ENCODE measurements around the gene IRX1. TPM values are rescaled to one million over a fixed set of nuclear protein-coding genes. Genes with fewer than 3 reads are reported as not detected.

The IRX1 gene
- total RNA-seq, 2 experiments from 2014 or later = not detected

DNA sequence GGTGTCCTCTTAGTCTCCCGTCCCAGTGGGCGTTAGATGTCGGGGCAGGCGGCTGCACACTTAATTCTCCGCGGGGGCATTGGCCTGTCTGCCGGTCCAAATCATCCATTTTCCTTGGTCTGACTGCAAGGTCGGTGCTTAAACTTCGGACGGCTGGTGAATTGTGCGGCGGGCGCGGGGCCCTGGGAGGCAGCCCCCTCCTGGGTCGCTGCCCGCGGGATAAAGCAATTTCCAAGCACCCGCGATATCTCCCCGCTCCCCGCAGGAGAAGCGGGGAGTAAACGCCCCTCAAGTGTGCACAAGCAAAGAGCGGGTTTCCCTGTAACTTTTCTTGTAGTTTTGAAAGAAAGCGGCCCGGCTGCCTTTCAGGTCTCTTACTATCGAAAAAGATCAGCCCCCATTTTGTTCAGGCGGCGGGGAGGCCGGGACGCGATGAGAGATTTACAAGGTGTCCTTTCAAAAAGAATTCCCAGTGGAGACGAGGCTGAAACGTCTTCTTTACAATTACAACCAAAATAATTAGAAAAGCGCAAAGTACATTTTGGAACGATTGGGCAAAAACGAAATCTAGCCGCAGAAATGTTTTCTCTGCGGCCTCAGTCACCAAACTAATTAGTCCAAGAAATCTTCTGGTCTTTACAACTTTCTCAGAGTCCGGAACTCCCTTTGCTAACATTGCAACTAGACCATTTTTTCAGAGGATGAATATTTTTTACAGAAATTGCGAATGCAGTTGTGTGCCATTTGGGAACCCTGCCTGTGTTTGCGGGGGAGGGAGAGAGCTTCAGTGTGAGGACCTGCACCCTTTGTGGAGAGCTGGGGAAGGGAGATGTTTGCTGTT is 1.8 kb downstream of the IRX1 start:
- Mint-ChIP-seq H3K4me3 (no peak overlapping the region), H3K9me3 (peaks cover 6% of the 10 kb centered on the region), H3K27ac (no peak overlapping the region), H3K4me1 (peaks cover 1% of the 10 kb centered on the region), H3K36me3 (no peaks in the 10 kb centered on the region), H3K27me3 (peaks cover 82% of the 10 kb centered on the region)
- DNase-seq = no peak

DNA sequence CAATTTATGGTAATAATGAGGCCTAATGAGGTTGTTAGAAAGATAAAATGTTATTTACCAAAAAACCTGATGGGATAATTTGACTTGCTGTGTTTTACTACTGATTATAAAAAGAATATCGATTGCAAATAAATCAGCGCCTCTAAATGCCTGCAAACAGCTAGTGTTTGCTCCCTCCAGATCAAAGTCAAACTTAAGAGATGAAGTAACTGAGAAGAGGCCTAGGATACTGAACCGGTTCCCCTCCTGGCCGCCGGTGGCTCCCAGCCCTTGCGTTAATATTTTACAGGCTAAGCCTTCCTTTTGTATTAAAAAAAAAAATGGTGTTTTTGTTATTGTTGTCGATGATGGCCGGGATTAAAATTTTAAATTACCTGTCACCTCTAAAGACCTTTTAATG is 2.6 kb downstream of the IRX1 start:
- no peak overlapping the region for H3K27ac Mint-ChIP-seq
- peaks cover 3% of the 10 kb centered on the region for H3K4me1 Mint-ChIP-seq
- no peak for DNase-seq
- no peaks in the 10 kb centered on the region for H3K36me3 Mint-ChIP-seq
- peaks cover 82% of the 10 kb centered on the region for H3K27me3 Mint-ChIP-seq
- H3K4me3 Mint-ChIP-seq = no peak overlapping the region
- peaks cover 6% of the 10 kb centered on the region for H3K9me3 Mint-ChIP-seq

- H3K9me3 Mint-ChIP-seq = peaks cover 6% of the 10 kb centered on the region
- H3K4me3 Mint-ChIP-seq = no peak overlapping the region
Observed at GRCh38 chr5:3598769-3599211, 3.2 kb downstream of the IRX1 start.

DNA sequence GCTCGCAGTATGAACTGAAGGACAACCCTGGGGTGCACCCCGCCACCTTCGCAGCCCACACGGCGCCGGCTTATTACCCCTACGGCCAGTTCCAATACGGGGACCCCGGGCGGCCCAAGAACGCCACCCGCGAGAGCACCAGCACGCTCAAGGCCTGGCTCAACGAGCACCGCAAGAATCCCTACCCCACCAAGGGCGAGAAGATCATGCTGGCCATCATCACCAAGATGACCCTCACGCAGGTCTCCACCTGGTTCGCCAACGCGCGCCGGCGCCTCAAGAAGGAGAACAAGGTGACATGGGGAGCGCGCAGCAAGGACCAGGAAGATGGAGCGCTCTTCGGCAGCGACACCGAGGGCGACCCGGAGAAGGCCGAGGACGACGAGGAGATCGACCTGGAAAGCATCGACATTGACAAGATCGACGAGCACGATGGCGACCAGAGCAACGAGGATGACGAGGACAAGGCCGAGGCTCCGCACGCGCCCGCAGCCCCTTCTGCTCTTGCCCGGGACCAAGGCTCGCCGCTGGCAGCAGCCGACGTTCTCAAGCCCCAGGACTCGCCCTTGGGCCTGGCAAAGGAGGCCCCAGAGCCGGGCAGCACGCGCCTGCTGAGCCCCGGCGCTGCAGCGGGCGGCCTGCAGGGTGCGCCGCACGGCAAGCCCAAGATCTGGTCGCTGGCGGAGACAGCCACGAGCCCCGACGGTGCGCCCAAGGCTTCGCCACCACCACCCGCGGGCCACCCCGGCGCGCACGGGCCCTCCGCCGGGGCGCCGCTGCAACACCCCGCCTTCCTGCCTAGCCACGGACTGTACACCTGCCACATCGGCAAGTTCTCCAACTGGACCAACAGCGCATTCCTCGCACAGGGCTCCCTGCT is 3.8 kb downstream of the IRX1 start:
- Mint-ChIP-seq H3K4me1 (peaks cover 2% of the 10 kb centered on the region), H3K27ac (no peak overlapping the region), H3K4me3 (no peak overlapping the region), H3K9me3 (peaks cover 6% of the 10 kb centered on the region), H3K36me3 (no peaks in the 10 kb centered on the region), H3K27me3 (peaks cover 83% of the 10 kb centered on the region)
- no peak for DNase-seq

More at GRCh38 chr5:3598769-3599211, 3.2 kb downstream of the IRX1 start:
- DNase-seq = no peak
- Mint-ChIP-seq H3K27me3 (peaks cover 83% of the 10 kb centered on the region), H3K4me1 (peaks cover 3% of the 10 kb centered on the region), H3K36me3 (no peaks in the 10 kb centered on the region), H3K27ac (no peak overlapping the region)

- H3K9me3 Mint-ChIP-seq = peaks cover 6% of the 10 kb centered on the region
Observed at GRCh38 chr5:3600106-3601060, 4.8 kb downstream of the IRX1 start.

DNA sequence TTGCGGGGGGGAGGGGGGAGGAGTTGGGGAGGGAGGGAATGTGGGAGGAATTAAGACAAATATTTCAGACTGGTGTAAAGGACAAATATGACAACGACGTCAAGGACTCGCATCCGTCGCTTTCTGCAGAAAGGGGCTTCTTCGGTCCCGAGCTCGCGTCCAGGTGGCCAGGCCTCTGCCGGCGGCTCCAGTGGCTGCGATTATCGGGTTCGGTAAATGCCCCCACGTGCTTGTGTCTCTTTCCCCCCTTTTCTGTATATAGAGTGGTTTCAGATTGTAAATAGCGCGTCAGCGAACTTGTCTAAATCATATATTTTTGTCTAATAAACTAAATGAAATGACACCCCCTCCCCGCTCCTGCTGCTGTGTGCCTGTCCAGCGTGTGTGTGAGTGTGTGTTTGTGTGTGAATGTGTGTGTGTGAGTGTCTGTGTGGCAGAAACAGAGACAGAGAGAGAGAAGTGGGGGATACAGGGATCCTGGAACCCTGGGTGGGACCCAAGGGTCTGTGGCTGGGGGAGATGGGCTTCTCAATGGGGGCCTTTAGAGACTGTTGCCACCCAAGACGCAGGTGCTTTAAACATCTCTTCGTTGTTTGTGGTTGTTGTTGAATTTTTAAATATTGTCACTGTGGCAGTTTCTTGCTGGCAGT is 5.6 kb downstream of the IRX1 start:
- Mint-ChIP-seq H3K4me3 (no peak overlapping the region), H3K36me3 (no peaks in the 10 kb centered on the region), H3K4me1 (peaks cover 2% of the 10 kb centered on the region), H3K27me3 (peaks cover 88% of the 10 kb centered on the region), H3K27ac (peak overlapping the region; percentile 22), H3K9me3 (peaks cover 6% of the 10 kb centered on the region)
- DNase-seq = no peak

More at GRCh38 chr5:3600106-3601060, 4.8 kb downstream of the IRX1 start:
- no peak for DNase-seq
- H3K27me3 Mint-ChIP-seq = peaks cover 86% of the 10 kb centered on the region
- no peak overlapping the region for H3K27ac Mint-ChIP-seq
- peaks cover 2% of the 10 kb centered on the region for H3K4me1 Mint-ChIP-seq
- no peaks in the 10 kb centered on the region for H3K36me3 Mint-ChIP-seq
- H3K4me3 Mint-ChIP-seq = no peak overlapping the region

- H3K27me3 Mint-ChIP-seq = peaks cover 85% of the 10 kb centered on the region
- DNase-seq = no peak
- H3K4me3 Mint-ChIP-seq = peak overlapping the region; percentile 15
- no peaks in the 10 kb centered on the region for H3K36me3 Mint-ChIP-seq
- H3K4me1 Mint-ChIP-seq = peaks cover 2% of the 10 kb centered on the region
- peaks cover 6% of the 10 kb centered on the region for H3K9me3 Mint-ChIP-seq
- H3K27ac Mint-ChIP-seq = no peak overlapping the region
Observed at GRCh38 chr5:3601911-3602782, 6.5 kb downstream of the IRX1 start.

GRCh38 chr5:3602785-3603502 is 7.3 kb downstream of the IRX1 start:
- DNase-seq = no peak
- H3K9me3 Mint-ChIP-seq = peaks cover 6% of the 10 kb centered on the region
- H3K4me3 Mint-ChIP-seq = no peak overlapping the region
- H3K27me3 Mint-ChIP-seq = peaks cover 85% of the 10 kb centered on the region
- peaks cover 2% of the 10 kb centered on the region for H3K4me1 Mint-ChIP-seq
- H3K36me3 Mint-ChIP-seq = no peaks in the 10 kb centered on the region
- no peak overlapping the region for H3K27ac Mint-ChIP-seq

DNA sequence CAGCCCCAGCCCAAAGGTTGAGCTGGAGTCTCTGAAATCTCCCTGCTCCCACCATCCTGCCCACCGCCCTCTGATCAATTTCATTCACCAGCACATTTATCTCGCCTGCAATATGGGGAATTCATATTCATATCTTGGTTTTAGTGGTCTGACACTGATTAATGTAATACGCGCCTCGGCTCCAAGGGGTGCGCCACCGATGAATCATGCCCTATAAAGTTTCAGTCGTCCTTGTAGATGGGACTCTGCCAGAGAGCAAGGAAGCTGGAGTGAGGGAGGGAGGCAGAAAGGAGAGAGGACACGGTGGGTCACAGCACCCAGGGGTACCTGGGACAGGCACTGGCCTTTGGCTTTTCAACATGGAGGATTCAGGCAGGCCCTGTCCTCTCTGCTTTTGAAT is 8.9 kb downstream of the IRX1 start:
- Mint-ChIP-seq H3K27ac (no peak overlapping the region), H3K4me1 (peaks cover 2% of the 10 kb centered on the region), H3K36me3 (no peaks in the 10 kb centered on the region), H3K27me3 (peaks cover 78% of the 10 kb centered on the region), H3K9me3 (no peaks in the 10 kb centered on the region), H3K4me3 (no peak overlapping the region)
- no peak for DNase-seq

DNA sequence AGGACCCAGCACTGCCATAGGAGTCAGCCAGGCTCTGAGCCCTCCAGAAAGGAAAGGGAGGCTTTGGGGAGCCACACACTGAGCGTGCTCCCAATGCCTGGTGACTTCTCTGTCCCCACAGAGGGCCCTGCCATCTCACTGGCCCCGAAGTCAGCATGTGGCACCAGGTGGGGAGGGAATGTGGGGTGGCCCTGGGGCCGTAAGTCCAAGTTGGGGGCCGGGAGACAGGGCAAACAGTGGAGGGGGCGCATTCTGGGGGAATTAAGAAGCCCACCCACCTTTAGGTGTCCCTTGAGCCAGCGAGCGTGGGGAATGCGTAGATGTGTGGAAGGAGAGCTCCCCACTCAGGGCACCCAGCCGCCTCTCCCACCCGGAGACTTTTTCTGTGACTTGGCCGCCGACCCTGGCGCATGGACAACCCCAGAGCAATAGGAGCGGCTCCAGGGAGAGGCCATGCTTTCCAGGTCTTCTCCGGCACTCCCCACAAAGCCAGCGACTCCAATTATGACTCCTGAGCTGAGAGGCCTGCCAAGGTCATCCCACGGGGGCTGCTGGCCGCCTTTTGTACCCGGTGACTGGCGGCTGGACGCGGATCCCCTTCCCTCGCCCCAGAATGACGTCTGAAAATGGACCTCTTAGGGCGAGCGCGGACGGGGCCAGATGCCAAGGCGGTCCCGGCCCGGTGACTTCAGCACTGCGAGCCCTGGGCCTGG is 9.8 kb downstream of the IRX1 start:
- peaks cover 81% of the 10 kb centered on the region for H3K27me3 Mint-ChIP-seq
- no peak overlapping the region for H3K4me3 Mint-ChIP-seq
- DNase-seq = no peak
- peaks cover 2% of the 10 kb centered on the region for H3K4me1 Mint-ChIP-seq
- H3K9me3 Mint-ChIP-seq = no peaks in the 10 kb centered on the region
- H3K27ac Mint-ChIP-seq = no peak overlapping the region
- no peaks in the 10 kb centered on the region for H3K36me3 Mint-ChIP-seq

GRCh38 chr5:3606121-3606831 is 10.6 kb downstream of the IRX1 start:
- DNase-seq = no peak
- Mint-ChIP-seq H3K4me1 (peaks cover 2% of the 10 kb centered on the region), H3K36me3 (no peaks in the 10 kb centered on the region), H3K9me3 (no peaks in the 10 kb centered on the region), H3K4me3 (no peak overlapping the region), H3K27ac (no peak overlapping the region), H3K27me3 (peaks cover 73% of the 10 kb centered on the region)
